Mammary epithelial cell (primary cell): ENCODE data around the gene NPRL2.

ENCODE experiments used
- EZH2 ChIP-seq: IDR thresholded peaks from 2 replicates; pipeline ENCODE4 v1.6.1; 2012; ENCODE audit warnings: low read length, inconsistent platforms, borderline replicate concordance
- TF ChIP-seq, protein P1 (sequence below), 2 donors: IDR thresholded peaks in 1 of 2; conservative IDR thresholded peaks in 1 of 2; 2 replicates each; pipeline ENCODE4 v1.5.1; 2011 to 2012; ENCODE audit warnings: inconsistent platforms in 2 of 2, low read length in 2 of 2, mild to moderate bottlenecking in 2 of 2, control low read depth in 1 of 2, low read depth in 1 of 2; ENCODE audit not compliant: insufficient read depth in 1 of 2; ENCODE audit errors: extremely low read depth in 1 of 2

DNA sequence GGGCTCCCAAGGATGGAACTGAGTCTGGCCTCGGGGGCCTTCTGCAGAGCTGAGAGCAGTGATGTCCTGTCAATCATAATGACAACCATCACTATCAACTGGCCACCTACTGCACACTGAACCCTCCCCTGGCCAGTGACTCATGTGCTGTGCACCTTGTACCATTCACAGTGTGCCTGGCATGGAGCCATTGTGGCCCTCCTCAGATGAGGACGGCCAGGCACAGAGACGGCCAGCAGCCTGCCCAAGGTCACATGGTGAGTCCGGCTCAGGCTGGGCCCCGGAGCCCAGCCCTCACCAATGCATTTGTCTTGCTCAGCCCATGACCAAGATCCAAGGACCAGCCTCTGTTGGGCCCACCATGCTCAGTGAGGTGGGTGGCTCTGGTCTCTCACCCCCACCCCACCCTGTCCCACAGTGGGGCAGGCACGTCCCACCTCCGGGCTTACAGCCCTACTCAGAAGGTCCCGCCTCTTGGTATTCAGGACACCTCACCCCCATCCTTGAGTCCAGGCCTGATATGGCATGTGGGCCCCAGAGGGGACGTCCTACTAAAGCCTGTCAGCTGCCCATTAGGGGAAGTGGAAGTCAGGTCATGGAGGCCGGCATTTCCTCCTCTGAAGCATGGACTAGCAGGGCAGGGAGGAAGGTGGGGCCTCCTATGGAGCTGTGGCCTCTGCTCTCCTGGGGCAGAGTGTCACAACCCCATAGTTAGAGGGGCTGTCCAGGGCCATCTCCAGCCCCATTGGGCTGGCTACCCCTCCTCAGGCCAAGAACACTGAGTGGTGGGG lies 44.7 kb upstream of the NPRL2 start:
- TF ChIP-seq EZH2, result no peak
- TF ChIP-seq, protein P1, sequence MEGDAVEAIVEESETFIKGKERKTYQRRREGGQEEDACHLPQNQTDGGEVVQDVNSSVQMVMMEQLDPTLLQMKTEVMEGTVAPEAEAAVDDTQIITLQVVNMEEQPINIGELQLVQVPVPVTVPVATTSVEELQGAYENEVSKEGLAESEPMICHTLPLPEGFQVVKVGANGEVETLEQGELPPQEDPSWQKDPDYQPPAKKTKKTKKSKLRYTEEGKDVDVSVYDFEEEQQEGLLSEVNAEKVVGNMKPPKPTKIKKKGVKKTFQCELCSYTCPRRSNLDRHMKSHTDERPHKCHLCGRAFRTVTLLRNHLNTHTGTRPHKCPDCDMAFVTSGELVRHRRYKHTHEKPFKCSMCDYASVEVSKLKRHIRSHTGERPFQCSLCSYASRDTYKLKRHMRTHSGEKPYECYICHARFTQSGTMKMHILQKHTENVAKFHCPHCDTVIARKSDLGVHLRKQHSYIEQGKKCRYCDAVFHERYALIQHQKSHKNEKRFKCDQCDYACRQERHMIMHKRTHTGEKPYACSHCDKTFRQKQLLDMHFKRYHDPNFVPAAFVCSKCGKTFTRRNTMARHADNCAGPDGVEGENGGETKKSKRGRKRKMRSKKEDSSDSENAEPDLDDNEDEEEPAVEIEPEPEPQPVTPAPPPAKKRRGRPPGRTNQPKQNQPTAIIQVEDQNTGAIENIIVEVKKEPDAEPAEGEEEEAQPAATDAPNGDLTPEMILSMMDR (conservative IDR thresholded peaks at IDR 0.05 in 1 of 2, IDR thresholded peaks at IDR 0.05 in 1 of 2; ENCODE audit: extremely low read depth in 1 of 2, insufficient read depth in 1 of 2, low read depth in 1 of 2, low read length in 2 of 2), result no peak
